Measurements from ENCODE around the gene PMPCA. TPM values are rescaled to one million over a fixed set of nuclear protein-coding genes. Genes with fewer than 3 reads are reported as not detected.
A peak's percentile ranks its signal among the peaks of the same experiment; 100 is the strongest.

PMPCA gene
- total and polyA plus RNA-seq, 2 of the 13 experiments (the other 11 are each of a cell fraction or from before 2014, with no cell fraction given), result 70.2 to 88.4 TPM

DNA sequence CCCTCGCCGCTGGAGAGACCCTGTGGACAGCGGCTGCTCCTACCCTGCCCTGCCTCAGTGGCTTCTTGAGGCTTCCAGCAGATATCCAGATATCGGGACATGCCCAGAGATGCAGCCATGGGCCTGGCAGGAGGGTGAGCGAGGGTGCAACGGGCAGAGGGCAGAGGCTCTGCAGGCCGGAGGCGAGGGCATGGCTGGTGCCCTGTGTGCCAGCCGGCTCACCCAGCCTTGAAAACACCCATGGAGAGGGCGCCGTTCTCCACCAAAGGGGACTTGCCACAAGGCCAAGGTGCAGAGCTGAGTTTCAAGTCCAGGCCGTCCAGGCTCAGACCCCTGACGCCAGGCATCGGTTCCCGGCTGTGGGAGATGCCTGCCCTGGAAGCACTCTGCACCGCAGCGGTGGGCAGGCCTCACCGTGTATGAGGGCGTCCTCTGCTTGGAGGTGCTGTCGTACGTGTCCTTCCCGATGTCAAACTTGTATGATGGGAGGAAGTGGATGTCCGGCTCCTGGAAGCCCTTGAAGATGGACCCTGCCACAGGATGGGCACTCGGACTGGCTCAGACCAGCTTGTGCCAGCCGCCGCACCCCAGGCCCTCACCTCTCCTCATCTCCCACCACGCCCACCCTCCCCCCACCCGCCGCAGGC, 20.3 kb downstream of the PMPCA start:
- H3K4me1 ChIP-seq (ENCODE audit: insufficient read depth, low read length), result no peaks in the 10 kb centered on the region
- H3K27ac ChIP-seq (ENCODE audit: extremely low read length, insufficient read depth, low read length), result no peak overlapping the region
- intact Hi-C loops (cut with micrococcal nuclease; ENCODE audit: unreplicated experiment) (no loop called here), in situ Hi-C loops (cut with HindIII; ENCODE audit: extremely low pct_ligation_motif_present, low pct_unique_long_range_greater_than_20kb) (no loop called here)
- no peak overlapping the region for H3K9ac ChIP-seq (ENCODE audit: insufficient read depth, low read depth, low read length)
- no peaks in the 10 kb centered on the region for H3K9me3 ChIP-seq (ENCODE audit: low read length)
- no peak overlapping the region for H3K4me2 ChIP-seq (ENCODE audit: low read depth, low read length)
- ATAC-seq, result no peak
- no peak for FAIRE-seq
- DNase-seq (ENCODE audit: low spot score), result no peak
- H3K4me3 ChIP-seq (replicated peaks in 1 of 3; ENCODE audit: insufficient read depth in 1 of 3, low read depth in 2 of 3, low read length in 3 of 3), result no peak overlapping the region
- H2AFZ ChIP-seq (ENCODE audit: low read length), result no peak overlapping the region
- WGBS (ENCODE audit: low lambda C conversion rate), result 91% methylated on average over 15 of the region's 29 CpGs
- H3K36me3 ChIP-seq (replicated peaks in 1 of 2; ENCODE audit: control insufficient read depth in 1 of 2, insufficient read depth in 2 of 2, low read length in 2 of 2), result peaks cover 4 to 6% of the 10 kb centered on the region in 2 experiments; a peak in 2 of 5 replicates
- 0 out of 2 replicates have a peak, but pooled peaks have one; percentile 39 for TF ChIP-seq HNRNPL (IDR thresholded peaks at IDR 0.05; ENCODE audit: low read depth, low read length)
- peak; percentile 36 for TF ChIP-seq AGO2 (optimal IDR thresholded peaks at IDR 0.05; ENCODE audit: low read depth, low read length)
- TF ChIP-seq ZNF264 (CRISPR knock-in tag; IDR thresholded peaks at IDR 0.05), result no peak
- TF ChIP-seq ZNF788 (CRISPR knock-in tag; IDR thresholded peaks at IDR 0.05; ENCODE audit: borderline replicate concordance), result no peak
- CTCF ChIA-PET (ENCODE audit: low intra/inter-chr PET ratio, low total read pairs), result no interaction called here
- peaks cover 2% of the 10 kb centered on the region for H3K79me2 ChIP-seq (ENCODE audit: insufficient read depth, low read length)
- POLR2A ChIA-PET, result no interaction called here
- H4K20me1 ChIP-seq (ENCODE audit: insufficient read depth, low read length), result peaks cover under 1% of the 10 kb centered on the region; the same call in 1 of the 2 replicates
- H3K27me3 ChIP-seq (ENCODE audit: control insufficient read depth in 1 of 2, insufficient read depth in 2 of 2, low read length in 2 of 2), result no peaks in the 10 kb centered on the region
- no TSS peak for BruUV-seq (replicated peaks)

- Histone ChIP-seq H3K9ac (ENCODE audit: insufficient read depth, low read depth, low read length) (no peak overlapping the region), H2AFZ (ENCODE audit: low read length) (no peak overlapping the region), H3K4me1 (ENCODE audit: insufficient read depth, low read length) (peaks cover 6% of the 10 kb centered on the region; the same call in 1 of the 2 replicates), H3K9me3 (ENCODE audit: low read length) (no peaks in the 10 kb centered on the region), H3K79me2 (ENCODE audit: insufficient read depth, low read length) (peaks cover 5% of the 10 kb centered on the region), H3K36me3 (replicated peaks in 1 of 2; ENCODE audit: control insufficient read depth in 1 of 2, insufficient read depth in 2 of 2, low read length in 2 of 2) (peaks cover 4 to 6% of the 10 kb centered on the region in 2 experiments; a peak in 2 of 5 replicates), H3K27ac (ENCODE audit: extremely low read length, insufficient read depth, low read length) (no peak overlapping the region), H3K4me2 (ENCODE audit: low read depth, low read length) (no peak overlapping the region), H3K4me3 (replicated peaks in 1 of 3; ENCODE audit: insufficient read depth in 1 of 3, low read depth in 2 of 3, low read length in 3 of 3) (no peak overlapping the region), H3K27me3 (ENCODE audit: control insufficient read depth in 1 of 2, insufficient read depth in 2 of 2, low read length in 2 of 2) (no peaks in the 10 kb centered on the region), H4K20me1 (ENCODE audit: insufficient read depth, low read length) (peaks cover 5% of the 10 kb centered on the region; the same call in 1 of the 2 replicates)
- ChIA-PET POLR2A (no interaction called here), CTCF (ENCODE audit: low intra/inter-chr PET ratio, low total read pairs) (no interaction called here)
- ATAC-seq (no peak), DNase-seq (ENCODE audit: low spot score) (no peak), FAIRE-seq (no peak)
- in situ Hi-C loops (cut with HindIII; ENCODE audit: extremely low pct_ligation_motif_present, low pct_unique_long_range_greater_than_20kb), result no loop called here
- TF ChIP-seq HDAC2 (CRISPR knock-in tag; IDR thresholded peaks at IDR 0.05), result no peak
- TF ChIP-seq THAP7 (CRISPR knock-in tag; IDR thresholded peaks at IDR 0.05), result no peak
- TF ChIP-seq AGO2 (optimal IDR thresholded peaks at IDR 0.05; ENCODE audit: low read depth, low read length), result peak; percentile 12
- TF ChIP-seq FOXK2 (IDR thresholded peaks at IDR 0.05), result no peak
- no peak for TF ChIP-seq SRF (IDR thresholded peaks at IDR 0.05; ENCODE audit: low read depth, low read length)
- TF ChIP-seq HCFC1 (IDR thresholded peaks at IDR 0.05; ENCODE audit: low read depth, low read length), result no peak
- TF ChIP-seq GATAD1 (CRISPR knock-in tag; IDR thresholded peaks at IDR 0.05), result no peak
- TF ChIP-seq RARA (CRISPR knock-in tag; IDR thresholded peaks at IDR 0.05), result no peak
- BruUV-seq (replicated peaks), result no TSS peak
- intact Hi-C loops (cut with micrococcal nuclease; ENCODE audit: unreplicated experiment), result no loop called here
- WGBS (ENCODE audit: low lambda C conversion rate), result 94% methylated on average over 26 of the region's 36 CpGs
Observed at GRCh38 chr9:136431782-136432350, 21.4 kb downstream of the PMPCA start.

Data from HepG2 (cell line).